Mammary epithelial cell (primary cell): ENCODE measurements around the gene LYRM7.

ENCODE experiments used
- EZH2 ChIP-seq: IDR thresholded peaks from 2 replicates; pipeline ENCODE4 v1.6.1; 2012; ENCODE audit warnings: low read length, inconsistent platforms, borderline replicate concordance
- TF ChIP-seq, protein P1 (sequence below), 2 donors: IDR thresholded peaks in 1 of 2; conservative IDR thresholded peaks in 1 of 2; 2 replicates each; pipeline ENCODE4 v1.5.1; 2011 to 2012; ENCODE audit warnings: inconsistent platforms in 2 of 2, low read length in 2 of 2, mild to moderate bottlenecking in 2 of 2, control low read depth in 1 of 2, low read depth in 1 of 2; ENCODE audit not compliant: insufficient read depth in 1 of 2; ENCODE audit errors: extremely low read depth in 1 of 2

DNA sequence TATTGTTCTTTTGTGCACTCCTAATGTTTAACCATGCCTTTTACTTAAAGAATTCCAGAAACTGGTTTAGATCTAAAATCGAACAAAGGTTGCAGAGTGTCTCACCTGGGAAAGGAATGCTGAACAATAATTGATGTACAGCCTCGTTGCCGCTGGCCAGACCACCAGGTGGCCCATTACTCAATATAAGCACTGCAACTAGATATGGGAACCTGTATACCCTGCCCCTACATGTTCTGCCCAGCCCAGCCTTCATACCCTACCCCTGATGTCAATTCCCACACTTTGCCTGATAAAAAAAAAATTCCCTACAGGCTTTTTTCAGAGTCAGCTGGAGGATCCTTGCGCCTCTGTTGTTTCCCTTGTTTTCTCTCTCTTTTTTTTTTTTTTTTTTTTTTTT, 19.5 kb upstream of the LYRM7 start:
- TF ChIP-seq, protein P1, sequence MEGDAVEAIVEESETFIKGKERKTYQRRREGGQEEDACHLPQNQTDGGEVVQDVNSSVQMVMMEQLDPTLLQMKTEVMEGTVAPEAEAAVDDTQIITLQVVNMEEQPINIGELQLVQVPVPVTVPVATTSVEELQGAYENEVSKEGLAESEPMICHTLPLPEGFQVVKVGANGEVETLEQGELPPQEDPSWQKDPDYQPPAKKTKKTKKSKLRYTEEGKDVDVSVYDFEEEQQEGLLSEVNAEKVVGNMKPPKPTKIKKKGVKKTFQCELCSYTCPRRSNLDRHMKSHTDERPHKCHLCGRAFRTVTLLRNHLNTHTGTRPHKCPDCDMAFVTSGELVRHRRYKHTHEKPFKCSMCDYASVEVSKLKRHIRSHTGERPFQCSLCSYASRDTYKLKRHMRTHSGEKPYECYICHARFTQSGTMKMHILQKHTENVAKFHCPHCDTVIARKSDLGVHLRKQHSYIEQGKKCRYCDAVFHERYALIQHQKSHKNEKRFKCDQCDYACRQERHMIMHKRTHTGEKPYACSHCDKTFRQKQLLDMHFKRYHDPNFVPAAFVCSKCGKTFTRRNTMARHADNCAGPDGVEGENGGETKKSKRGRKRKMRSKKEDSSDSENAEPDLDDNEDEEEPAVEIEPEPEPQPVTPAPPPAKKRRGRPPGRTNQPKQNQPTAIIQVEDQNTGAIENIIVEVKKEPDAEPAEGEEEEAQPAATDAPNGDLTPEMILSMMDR (conservative IDR thresholded peaks at IDR 0.05 in 1 of 2, IDR thresholded peaks at IDR 0.05 in 1 of 2; ENCODE audit: extremely low read depth in 1 of 2, insufficient read depth in 1 of 2, low read depth in 1 of 2, low read length in 2 of 2), result no peak
- TF ChIP-seq EZH2, result no peak
